GM18870 (cell line): ENCODE data around the gene OR51A7.
"Not testable (repeated sequence)": the region's sequence is repeated elsewhere in the genome, so short reads cannot be mapped to it uniquely, and the experiment has no call there.

Experiments
- ATAC-seq: cut with Tn5 transposase; IDR thresholded peaks from one replicate; pipeline ENCODE4 v1.9.1; 2021; ENCODE audit warnings: moderate library complexity; ENCODE audit not compliant: unreplicated experiment

Gene OR51A7

DNA sequence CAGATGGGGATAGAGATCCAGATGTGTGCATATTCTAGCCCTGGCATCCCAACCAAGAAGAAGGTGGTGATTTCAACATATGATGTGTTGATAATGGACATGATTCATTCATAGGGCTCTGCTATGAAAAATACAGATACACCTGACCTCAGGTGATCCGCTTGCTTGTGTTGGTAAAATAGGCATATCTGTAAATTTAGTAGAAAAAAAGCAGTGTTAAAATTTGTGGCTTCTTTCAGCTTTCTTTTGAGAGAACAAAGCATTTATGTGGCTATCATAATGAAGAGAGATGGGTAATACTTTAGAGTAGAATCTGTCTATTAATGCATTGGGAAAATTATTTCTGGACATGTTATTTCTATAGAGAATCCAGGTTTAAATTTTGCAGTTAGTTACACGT is 52.0 kb downstream of the OR51A7 start, which contains the start of gene OR51A2:
Gene OR51A2, minus strand, starts transcription at position 101 of the 400 bp plus-strand sequence. Its CDS starts 0 bp downstream, at position 101.
- not testable (repeated sequence) for ATAC-seq

DNA sequence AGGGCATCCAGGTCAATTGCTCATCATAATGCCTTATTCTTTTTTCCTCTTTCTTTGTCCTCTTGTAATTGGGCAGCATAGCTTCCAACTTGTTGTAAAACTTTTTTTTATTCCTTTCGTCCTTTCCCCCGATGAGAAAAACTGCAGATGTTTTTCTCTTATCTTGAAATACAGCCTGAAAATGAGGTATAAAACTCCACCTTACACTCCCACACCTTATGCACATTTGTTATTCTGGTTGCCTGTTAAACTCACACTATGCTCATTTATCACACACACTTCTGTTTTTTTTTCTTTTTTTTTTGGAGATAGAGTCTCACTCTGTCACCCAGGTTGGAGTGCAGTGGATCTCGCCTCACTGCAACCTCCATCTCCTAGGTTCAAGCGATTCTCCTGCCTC is 53.8 kb downstream of the OR51A7 start:
- ATAC-seq, result no peak
